CD14-positive monocyte (primary cell): ENCODE data around the gene OR7D2. TPM values are rescaled to one million over a fixed set of nuclear protein-coding genes. Genes with fewer than 3 reads are reported as not detected.
A peak's percentile ranks its signal among the peaks of the same experiment; 100 is the strongest.

Experiments used
- DNase-seq, 3 donors: peaks; one replicate each; pipeline ENCODE4 v3.0.0-alpha.2; 2011 to 2022
- H2AFZ ChIP-seq: 2 replicates; pipeline ENCODE4 v1.6.0; 2012; ENCODE audit warnings: mild to moderate bottlenecking, low read depth, low read length, inconsistent platforms; ENCODE audit not compliant: insufficient read depth, poor library complexity, severe bottlenecking
- H3K27ac ChIP-seq, 2 donors: 1 replicate in 1 of 2; 2 replicates in 1 of 2; pipeline ENCODE4 v1.5.1; 2012 to 2013; ENCODE audit warnings: low read length in 2 of 2, control low read depth in 1 of 2, inconsistent platforms in 1 of 2, low read depth in 1 of 2, mild to moderate bottlenecking in 1 of 2
- H3K27me3 ChIP-seq, 2 donors: one replicate each; pipeline versions ENCODE4 v1.6.0 to v1.6.1; 2011 to 2013; ENCODE audit warnings: low read length in 2 of 2; ENCODE audit not compliant: control insufficient read depth in 2 of 2, insufficient read depth in 2 of 2
- H3K36me3 ChIP-seq, 2 donors: replicated peaks in 1 of 2; 1 replicate in 1 of 2; 2 replicates in 1 of 2; pipeline versions ENCODE4 v1.5.1 to v1.6.1; 2012 to 2013; ENCODE audit warnings: low read length in 2 of 2, control low read depth in 1 of 2, inconsistent platforms in 1 of 2, mild to moderate bottlenecking in 1 of 2; ENCODE audit not compliant: insufficient read depth in 2 of 2, control insufficient read depth in 1 of 2
- H3K4me1 ChIP-seq, 2 donors: 1 replicate in 1 of 2; 2 replicates in 1 of 2; pipeline versions ENCODE4 v1.5.1 to v1.6.1; 2012 to 2013; ENCODE audit warnings: low read length in 2 of 2, control low read depth in 1 of 2, inconsistent platforms in 1 of 2, mild to moderate bottlenecking in 1 of 2, moderate library complexity in 1 of 2; ENCODE audit not compliant: insufficient read depth in 2 of 2, control insufficient read depth in 1 of 2
- H3K4me2 ChIP-seq: replicated peaks from 2 replicates; pipeline ENCODE3; 2012; ENCODE audit warnings: low read length, moderate library complexity, mild to moderate bottlenecking; ENCODE audit not compliant: poor library complexity, severe bottlenecking; ENCODE audit errors: extremely low read depth
- H3K4me3 ChIP-seq, 3 experiments: fragments of 200-600 bp in 1 of 3; sonication (generic) in 1 of 3; replicated peaks in 1 of 3; 1 replicate in 2 of 3; 2 replicates in 1 of 3; pipeline ENCODE4 v1.5.1; 2011 to 2013; ENCODE audit warnings: low read length in 3 of 3, mild to moderate bottlenecking in 3 of 3, control low read depth in 2 of 3, low read depth in 2 of 3, inconsistent platforms in 1 of 3, moderate library complexity in 1 of 3
- H3K79me2 ChIP-seq: 2 replicates; pipeline ENCODE4 v1.6.0; 2012; ENCODE audit warnings: mild to moderate bottlenecking, control low read depth, inconsistent platforms, low read length, moderate library complexity; ENCODE audit not compliant: insufficient read depth
- H3K9ac ChIP-seq: 2 replicates; pipeline ENCODE4 v1.6.0; 2017; ENCODE audit warnings: low read length, mild to moderate bottlenecking; ENCODE audit not compliant: insufficient read depth, poor library complexity, severe bottlenecking
- H3K9me3 ChIP-seq, 2 donors: replicated peaks in 1 of 2; 1 replicate in 1 of 2; 2 replicates in 1 of 2; pipeline versions ENCODE4 v1.5.1 to v1.6.1; 2012 to 2013; ENCODE audit warnings: low read length in 2 of 2, control low read depth in 1 of 2; ENCODE audit not compliant: control insufficient read depth in 1 of 2, insufficient read depth in 1 of 2
- H4K20me1 ChIP-seq: 2 replicates; pipeline ENCODE4 v1.6.0; 2012; ENCODE audit warnings: mild to moderate bottlenecking, low read length, control low read depth, moderate library complexity; ENCODE audit not compliant: insufficient read depth
- H3K27ac Mint-ChIP-seq, 7 donors: one replicate each; pipeline ENCODE4 v1.8.0; 2020; ENCODE audit warnings: mild to moderate bottlenecking in 7 of 7, mixed read lengths in 7 of 7, moderate library complexity in 6 of 7, inconsistent platforms in 2 of 7
- H3K27me3 Mint-ChIP-seq, 3 donors: one replicate each; pipeline ENCODE4 v1.8.0; 2021 to 2022; ENCODE audit warnings: low read depth in 3 of 3, mild to moderate bottlenecking in 3 of 3, mixed read lengths in 3 of 3, moderate library complexity in 3 of 3, inconsistent platforms in 1 of 3
- H3K36me3 Mint-ChIP-seq, 2 donors: one replicate each; pipeline ENCODE4 v1.8.0; 2020; ENCODE audit warnings: mixed read lengths in 2 of 2, inconsistent platforms in 1 of 2, mild to moderate bottlenecking in 1 of 2
- H3K4me1 Mint-ChIP-seq: one replicate; pipeline ENCODE4 v1.8.0; 2020; ENCODE audit warnings: mild to moderate bottlenecking, mixed read lengths
- H3K4me3 Mint-ChIP-seq, 2 donors: one replicate each; pipeline ENCODE4 v1.8.0; 2020; ENCODE audit warnings: mild to moderate bottlenecking in 2 of 2, mixed read lengths in 2 of 2, moderate library complexity in 1 of 2
- H3K9me3 Mint-ChIP-seq, 7 donors: one replicate each; pipeline ENCODE4 v1.8.0; 2020 to 2022; ENCODE audit warnings: mixed read lengths in 7 of 7, mild to moderate bottlenecking in 6 of 7, moderate library complexity in 6 of 7, inconsistent platforms in 2 of 7
- CTCF ChIP-seq: fragments of 200-600 bp; IDR thresholded peaks from one replicate; pipeline ENCODE4 v1.8.0; 2022; ENCODE audit warnings: antibody characterized with exemption, mild to moderate bottlenecking
- WGBS: methylation state at CpG from one replicate; pipeline ENCODE4 v1.1.5; 2013; ENCODE audit warnings: missing lambda C conversion rate; ENCODE audit not compliant: insufficient coverage; 5-methylcytosine and 5-hydroxymethylcytosine counted together
- intact Hi-C, 2 donors: fragments of 100-400 bp; cut with micrococcal nuclease; formaldehyde crosslinking; loops; one replicate each; pipeline versions ENCODE4 v1.15.0 to v1.15.1; 2023
- polyA plus RNA-seq, 3 donors: library from polyadenylated mRNA; depleted of rRNA in 1 of 3; unstranded in 2 of 3; stranded (reverse) in 1 of 3; fragments of 300-500 nt in 2 of 3; fragments of >200 nt in 1 of 3; fragmentation: Illumina TruSeq in 2 of 3; gene quantifications; 1 replicate in 2 of 3; 2 replicates in 1 of 3; pipeline ENCODE4 v1.2.3, GENCODE V29; 2012 to 2021

Gene OR7D2
- polyA plus RNA-seq, 3 donors: 0.05 TPM; not detected in 2

- Histone ChIP-seq H3K27ac (no peak overlapping the region), H3K4me3 (no peak overlapping the region), H3K4me1 (peaks cover 9 to 23% of the 10 kb centered on the region in 2 donors), H3K36me3 (no peaks in the 10 kb centered on the region), H4K20me1 (no peaks in the 10 kb centered on the region), H2AFZ (no peak overlapping the region), H3K4me2 (no peak overlapping the region), H3K79me2 (no peaks in the 10 kb centered on the region), H3K9ac (no peak overlapping the region), H3K27me3 (no peaks in the 10 kb centered on the region), H3K9me3 (no peaks in the 10 kb centered on the region)
- DNase-seq: no peak
- peaks cover 1 to 2% (median 2%) of the 10 kb centered on the region in 3 donors for H3K27me3 Mint-ChIP-seq
- H3K9me3 Mint-ChIP-seq: peaks cover 0 to under 1% (median 0%) of the 10 kb centered on the region in 7 donors
- no peak overlapping the region for H3K4me3 Mint-ChIP-seq
- peak overlapping the region in 1 of 7 donors; percentile 10 for H3K27ac Mint-ChIP-seq
- peaks cover 30% of the 10 kb centered on the region for H3K4me1 Mint-ChIP-seq
- intact Hi-C loops: loop anchor here in 1 of 2 donors (10.0 kb wide), 2 partner anchors 452 to 662 kb away; partner anchors contain the start of gene ZNF121
- TF ChIP-seq CTCF: no peak
- WGBS: 61% methylated on average over 4 of the region's 5 CpGs
- no peaks in the 10 kb centered on the region for H3K36me3 Mint-ChIP-seq
Observed at GRCh38 chr19:9132422-9132821, 46.4 kb upstream of the OR7D2 start.

GRCh38 chr19:9139609-9140158 is 39.1 kb upstream of the OR7D2 start:
- Histone ChIP-seq H3K27me3 (no peaks in the 10 kb centered on the region), H3K79me2 (peaks cover 47% of the 10 kb centered on the region), H3K4me1 (peaks cover 29 to 32% of the 10 kb centered on the region in 2 donors), H4K20me1 (no peaks in the 10 kb centered on the region), H2AFZ (peak overlapping the region; percentile 99), H3K4me2 (peak overlapping the region; percentile 94), H3K4me3 (peak overlapping the region; percentile 75 to 100 (median 98)), H3K9ac (peak overlapping the region; percentile 96), H3K9me3 (peaks cover 6 to 14% of the 10 kb centered on the region in 2 donors), H3K27ac (peak overlapping the region in 1 of 2 donors; percentile 97), H3K36me3 (peaks cover 0 to 10% of the 10 kb centered on the region in 2 donors)
- H3K4me3 Mint-ChIP-seq: peak overlapping the region; percentile 99
- peak overlapping the region in 5 of 7 donors; percentile 91 to 99 (median 99) for H3K27ac Mint-ChIP-seq
- H3K4me1 Mint-ChIP-seq: peaks cover 40% of the 10 kb centered on the region
- intact Hi-C loops: loop anchor here (5.0 to 10.0 kb wide), 6 partner anchors 165 to 888 kb away; partner anchors contain the start of genes ZNF121 (in 2 of the 2), MBD3L1 (in 1 of the 2), ZNF266 (in 1 of the 2) and ZNF558 (in 1 of the 2)
- H3K9me3 Mint-ChIP-seq: peaks cover 11 to 18% (median 16%) of the 10 kb centered on the region in 7 donors
- WGBS: no CpG with 5 or more reads among the region's 8 CpGs
- no peak for DNase-seq
- no peak for TF ChIP-seq CTCF
- peaks cover 0 to 5% (median 0%) of the 10 kb centered on the region in 3 donors for H3K27me3 Mint-ChIP-seq
- H3K36me3 Mint-ChIP-seq: peaks cover 16 to 27% of the 10 kb centered on the region in 2 donors
